Subcutaneous preadipocyte (primary cell): ENCODE results near the gene ACACA. TPM values are rescaled to one million over a fixed set of nuclear protein-coding genes. Genes with fewer than 3 reads are reported as not detected.

ENCODE experiments used
- total RNA-seq: library from RNA; depleted of rRNA; stranded (reverse); fragments of >200 nt; gene quantifications from 2 replicates; pipeline ENCODE4 v1.2.3, GENCODE V29; 2012

ACACA gene
- total RNA-seq = 66.5 and 88.0 TPM in 2 replicates

DNA sequence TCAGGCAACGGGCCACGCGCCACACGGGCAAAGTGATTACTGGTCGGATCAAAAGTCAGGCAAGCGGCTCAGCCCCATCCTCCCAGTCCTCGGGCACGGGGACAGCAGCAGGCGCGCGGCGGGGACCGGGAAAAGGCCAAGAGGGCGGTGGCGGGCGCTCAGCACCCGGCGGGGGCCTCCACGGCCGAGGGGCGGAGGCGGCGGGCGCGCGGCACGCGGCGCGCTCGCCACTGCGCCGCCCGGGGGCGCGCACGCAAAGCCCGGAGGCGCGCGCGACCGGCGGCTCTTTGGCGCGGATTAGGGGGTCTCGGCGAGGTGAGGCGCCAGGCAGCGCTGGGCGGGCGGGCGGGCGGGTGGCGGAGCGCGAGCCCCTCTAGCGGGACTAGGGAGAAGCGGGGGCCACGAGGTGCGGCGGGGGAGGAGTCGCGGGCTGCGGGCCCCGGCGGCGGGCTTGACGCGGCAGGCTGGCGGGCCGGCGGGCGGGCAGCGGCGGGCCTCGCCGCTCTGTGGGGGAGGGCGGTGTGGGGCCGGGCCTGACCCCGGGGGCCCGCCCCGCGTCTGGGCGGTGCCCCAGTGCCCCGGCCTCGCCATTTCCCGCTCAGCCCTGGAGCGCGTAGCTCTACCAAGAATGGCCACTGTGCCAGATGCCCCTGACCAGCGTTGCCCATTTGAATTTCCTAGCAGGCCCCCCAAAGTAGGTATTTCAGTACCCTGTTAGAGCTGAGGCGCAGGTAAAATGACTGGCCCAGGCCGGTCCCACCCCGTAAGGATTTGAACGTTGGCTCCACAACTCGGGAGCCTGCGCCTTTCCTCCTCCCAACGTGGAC is at the start of gene ACACA, which contains the start of gene TADA2A:
Gene ACACA, minus strand, starts transcription at position 202 of the 827 bp plus-strand sequence. CDS start 537 bp downstream, outside the sequence.
Gene TADA2A, plus strand, starts transcription at position 252 of the 827 bp plus-strand sequence. CDS start 4,480 bp downstream, outside the sequence.

DNA sequence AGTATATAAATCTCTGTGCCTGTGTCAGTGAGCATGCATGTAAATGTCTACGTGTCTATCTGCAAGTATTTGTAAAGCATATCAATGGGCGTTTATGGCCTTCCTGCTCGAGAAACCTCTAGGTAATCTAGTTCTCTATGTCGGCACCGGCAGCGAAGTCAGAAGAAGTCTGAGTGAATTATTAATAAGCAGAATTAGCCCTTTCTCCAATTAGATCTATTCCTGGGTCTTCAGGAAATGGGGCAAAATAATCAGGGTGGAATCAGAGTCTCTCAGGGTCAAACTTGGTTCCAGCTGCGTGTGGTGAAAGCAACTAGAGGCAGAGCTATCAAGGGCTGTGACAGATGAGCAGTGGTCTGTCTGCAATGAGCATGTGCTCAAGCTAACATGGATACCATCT is 30.9 kb downstream of the ACACA start, which contains the start of gene C17orf78:
Gene C17orf78, plus strand, starts transcription at position 280 of the 400 bp plus-strand sequence. Its CDS starts 108 bp downstream, at position 388.

Other genes with a start within 250 kb of the ACACA start
- gene C17orf78, start 30.9 kb downstream of the ACACA start, total RNA-seq = not detected in 2 replicates
- gene TADA2A, start 50 bp upstream of the ACACA start, total RNA-seq = 15.4 and 22.1 TPM in 2 replicates
- gene DUSP14, start 83.1 kb upstream of the ACACA start, total RNA-seq = 28.9 and 33.1 TPM in 2 replicates
- 10.7 and 16.0 TPM in 2 replicates for gene SYNRG, start 202.6 kb upstream of the ACACA start, total RNA-seq
- 17.3 and 27.2 TPM in 2 replicates for gene DDX52, start 236.6 kb upstream of the ACACA start, total RNA-seq